ENCODE measurements around the gene ALS2.
"Not testable (repeated sequence)": the region's sequence is repeated elsewhere in the genome, so short reads cannot be mapped to it uniquely, and the experiment has no call there.

The ALS2 gene

DNA sequence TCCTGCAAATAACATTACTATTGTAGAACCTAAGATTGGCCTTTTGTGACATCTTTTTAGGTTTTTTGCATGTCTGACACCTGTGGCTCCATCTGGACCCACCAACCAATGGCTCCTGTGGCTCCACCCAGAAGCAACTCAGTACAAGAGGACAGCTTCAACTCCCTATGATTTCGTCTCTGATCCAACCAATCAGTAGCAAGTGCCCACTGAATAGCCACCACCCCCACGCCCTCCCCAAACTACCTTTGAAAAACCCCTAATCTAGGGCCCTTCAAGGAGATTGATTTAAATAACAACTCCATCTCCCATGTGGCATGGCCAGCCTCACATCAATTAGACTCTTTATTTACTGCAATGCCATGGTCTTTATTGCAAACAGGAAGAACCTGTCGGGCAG is 105.9 kb downstream of the ALS2 start:
- no peak for DNase-seq (ENCODE audit: low read depth in 2 of 2)

- no peak for DNase-seq (ENCODE audit: low read depth in 2 of 2)
Observed at GRCh38 chr2:201674298-201674697, 106.4 kb downstream of the ALS2 start.

- no peak for DNase-seq (ENCODE audit: low read depth in 2 of 2)
Observed at GRCh38 chr2:201673546-201673945, 107.2 kb downstream of the ALS2 start.

DNA sequence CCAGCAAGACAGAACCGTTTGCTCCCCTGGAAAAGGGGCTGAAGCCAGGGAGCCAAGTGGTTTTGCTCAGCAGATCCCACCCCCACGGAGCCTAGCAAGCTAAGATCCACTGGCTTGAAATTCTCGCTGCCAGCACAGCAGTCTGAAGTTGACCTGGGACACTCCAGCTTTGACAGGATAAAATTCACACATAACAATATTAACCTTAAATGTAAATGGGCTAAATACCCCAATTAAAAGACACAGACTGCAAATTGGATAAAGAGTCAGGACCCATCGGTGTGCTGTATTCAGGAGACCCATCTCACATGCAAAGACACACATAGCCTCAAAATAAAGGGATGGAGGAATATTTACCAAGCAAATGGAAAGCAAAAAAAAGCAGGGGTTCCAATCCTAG is 109.5 kb downstream of the ALS2 start:
- not testable (repeated sequence) for DNase-seq (ENCODE audit: low read depth in 2 of 2)

- no peak for DNase-seq (ENCODE audit: low read depth in 2 of 2)
Observed at GRCh38 chr2:201669865-201670264, 110.9 kb downstream of the ALS2 start.

- no peak for DNase-seq (ENCODE audit: low read depth in 2 of 2)
Observed at GRCh38 chr2:201668402-201668910, 112.3 kb downstream of the ALS2 start.

DNA sequence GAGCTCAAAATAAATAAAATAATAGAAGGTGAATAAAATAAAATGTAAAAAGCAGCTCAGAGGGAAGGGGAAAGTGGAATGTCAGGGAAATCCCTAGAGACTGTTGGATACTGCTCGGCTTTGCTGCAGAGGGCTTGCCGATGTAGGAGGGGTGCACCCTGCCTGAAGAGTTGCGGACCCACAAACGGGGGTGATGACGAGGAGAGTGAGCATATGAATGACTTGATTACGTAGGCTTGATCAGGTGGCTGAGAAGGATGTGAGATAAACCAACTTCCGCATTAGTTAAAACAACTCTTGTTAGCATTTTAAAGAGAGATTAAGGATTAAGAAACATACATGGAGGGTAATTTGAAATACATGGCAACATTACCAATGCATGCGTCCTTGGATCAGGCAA is 116.4 kb downstream of the ALS2 start:
- no peak for DNase-seq (ENCODE audit: low read depth in 2 of 2)

DNA sequence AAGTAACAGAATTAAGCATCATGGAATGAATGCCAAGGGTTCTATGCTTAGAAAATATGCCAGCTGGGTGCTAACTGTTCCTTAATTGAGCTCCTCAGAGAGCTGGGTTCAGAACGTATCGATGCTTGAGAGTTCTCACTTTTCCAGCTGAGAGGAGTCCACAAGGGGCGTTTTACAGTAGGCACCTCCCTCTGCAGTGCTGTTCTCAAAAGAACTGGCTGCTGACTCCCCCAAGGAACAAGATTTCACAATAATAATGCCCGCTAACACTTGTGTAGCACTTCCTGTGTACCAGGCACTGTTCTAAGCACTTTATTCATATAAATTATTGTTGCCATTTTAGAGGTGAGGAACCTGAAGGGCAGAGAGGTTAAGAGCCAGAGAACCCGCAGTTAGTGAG is 119.4 kb downstream of the ALS2 start:
- no peak for DNase-seq (ENCODE audit: low read depth in 2 of 2)

GRCh38 chr2:201660293-201660895 is 120.3 kb downstream of the ALS2 start:
- DNase-seq (ENCODE audit: low read depth in 2 of 2): no peak

DNA sequence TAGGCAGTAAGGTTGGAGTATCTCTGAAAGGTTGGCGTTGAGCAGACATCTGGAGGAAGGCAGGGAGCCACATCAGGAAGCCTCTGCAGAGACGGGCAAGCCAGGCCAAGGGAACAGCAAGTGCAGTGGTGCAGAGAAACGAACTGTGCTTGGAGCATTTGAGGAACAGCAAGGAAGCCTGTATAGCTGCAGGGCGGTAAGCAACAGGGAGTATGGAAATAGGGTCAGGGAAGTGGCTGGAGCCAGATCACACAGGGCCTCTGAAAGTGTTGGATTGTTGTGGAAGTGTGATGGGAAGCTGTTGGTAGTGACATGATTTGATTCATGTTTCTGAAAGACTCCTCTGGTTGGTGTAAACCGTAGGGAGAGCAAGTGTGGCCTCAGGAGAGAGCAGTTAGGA is 124.0 kb downstream of the ALS2 start:
- no peak for DNase-seq (ENCODE audit: low read depth in 2 of 2)

- peak in 1 of 2 donors; percentile 2 for DNase-seq (ENCODE audit: low read depth in 2 of 2)
Observed at GRCh38 chr2:201656102-201656501, 124.6 kb downstream of the ALS2 start.

DNA sequence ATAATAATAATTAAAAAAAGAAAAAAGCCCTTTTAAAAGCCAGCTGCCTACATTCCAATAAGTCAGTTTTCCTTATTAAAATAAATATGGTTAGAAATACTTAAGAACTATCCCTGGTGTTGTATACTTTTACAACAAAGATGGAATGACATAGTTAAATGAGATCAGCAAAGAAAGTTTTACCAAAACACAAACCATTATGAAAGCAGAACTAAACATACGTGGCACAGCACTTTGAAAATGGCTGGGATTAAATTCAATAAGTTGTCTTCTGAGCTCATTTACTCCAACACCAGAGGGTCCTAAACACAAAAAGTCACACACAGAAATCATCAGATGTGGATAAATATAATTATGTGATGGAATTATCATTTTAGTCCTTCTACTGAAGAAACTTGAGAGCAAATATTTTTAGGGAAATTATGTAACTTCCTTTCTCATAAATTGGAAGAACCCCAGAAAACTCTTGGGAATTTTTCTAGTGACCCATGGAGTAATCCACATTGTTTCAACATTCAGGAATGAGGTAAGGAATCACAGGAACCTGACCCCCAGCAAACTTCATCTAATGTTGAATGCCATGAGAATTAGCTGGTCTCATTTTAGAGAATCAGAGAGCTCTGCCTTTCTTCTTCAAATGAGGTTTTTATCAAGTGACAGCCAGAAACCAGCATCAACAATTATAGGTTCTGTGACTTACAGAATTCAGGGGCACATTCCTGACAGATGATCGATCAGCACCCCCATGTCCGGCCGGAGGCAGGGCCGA is 125.9 kb downstream of the ALS2 start:
- DNase-seq (ENCODE audit: low read depth in 2 of 2): no peak

GRCh38 chr2:201653221-201653620 is 127.5 kb downstream of the ALS2 start:
- DNase-seq (ENCODE audit: low read depth in 2 of 2): no peak
